HPDE6-E6E7 (cell line): ENCODE results near the gene OTUB1.
"Not testable (repeated sequence)": the region's sequence is repeated elsewhere in the genome, so short reads cannot be mapped to it uniquely, and the experiment has no call there.

Experiments used
- DNase-seq: peaks from one replicate; pipeline ENCODE4 v3.0.0; 2011; ENCODE audit warnings: missing footprints; ENCODE audit errors: extremely low spot score

The OTUB1 gene

GRCh38 chr11:63986156-63986931 is at the start of gene OTUB1:
Gene OTUB1, plus strand, starts transcription at chr11:63986438. Its CDS starts 19 bp downstream, at chr11:63986457.
- peak; percentile 98 for DNase-seq

GRCh38 chr11:63937713-63938478 is 48.3 kb upstream of the OTUB1 start:
- DNase-seq: no peak

- peak; percentile 95 for DNase-seq
Measured at GRCh38 chr11:63938479-63939396, 47.5 kb upstream of the OTUB1 start, which contains the start of gene NAA40. Gene NAA40, plus strand, starts transcription at chr11:63939002. Its CDS starts 95 bp downstream, at chr11:63939097.

- DNase-seq: no peak
Measured at GRCh38 chr11:63939397-63939891, 46.8 kb upstream of the OTUB1 start.

- no peak for DNase-seq
Measured at GRCh38 chr11:63940786-63941185, 45.5 kb upstream of the OTUB1 start.

GRCh38 chr11:63941901-63942300 is 44.3 kb upstream of the OTUB1 start:
- no peak for DNase-seq

- DNase-seq: no peak
Measured at GRCh38 chr11:63942803-63943202, 43.4 kb upstream of the OTUB1 start.

- DNase-seq: no peak
Measured at GRCh38 chr11:63944987-63945386, 41.3 kb upstream of the OTUB1 start.

GRCh38 chr11:63945477-63946163 is 40.6 kb upstream of the OTUB1 start:
- peak; percentile 56 for DNase-seq

- no peak for DNase-seq
Measured at GRCh38 chr11:63951779-63952536, 34.3 kb upstream of the OTUB1 start.

GRCh38 chr11:63952570-63952969 is 33.7 kb upstream of the OTUB1 start:
- DNase-seq: no peak

- DNase-seq: no peak
Measured at GRCh38 chr11:63958008-63958407, 28.2 kb upstream of the OTUB1 start.

GRCh38 chr11:63961608-63962412 is 24.4 kb upstream of the OTUB1 start:
- peak; percentile 87 for DNase-seq

GRCh38 chr11:63963895-63964294 is 22.3 kb upstream of the OTUB1 start:
- DNase-seq: not testable (repeated sequence)

GRCh38 chr11:63966444-63966843 is 19.8 kb upstream of the OTUB1 start:
- DNase-seq: no peak

- no peak for DNase-seq
Measured at GRCh38 chr11:63969461-63969860, 16.8 kb upstream of the OTUB1 start.

GRCh38 chr11:63970902-63971301 is 15.3 kb upstream of the OTUB1 start:
- no peak for DNase-seq

GRCh38 chr11:63973912-63974258 is 12.4 kb upstream of the OTUB1 start:
- not testable (repeated sequence) for DNase-seq
